K562 (cell line): ENCODE measurements around the gene FOSL2. TPM values are rescaled to one million over a fixed set of nuclear protein-coding genes. Genes with fewer than 3 reads are reported as not detected.

Experiments
- BCOR ChIP-seq: fragments of 450-650 bp; IDR thresholded peaks from 2 replicates; pipeline ENCODE4 v1.6.1; 2016
- BRCA1 ChIP-seq, 2 experiments: fragments of 450-650 bp in 1 of 2; sonication (generic) in 1 of 2; formaldehyde crosslinking in 1 of 2; IDR thresholded peaks; 2 replicates each; pipeline versions ENCODE4 v1.5.0 to v1.6.1; 2017 to 2020; ENCODE audit warnings: mild to moderate bottlenecking in 1 of 2, missing genetic modification reagents in 1 of 2
- L3MBTL2 ChIP-seq: fragments of 450-650 bp; IDR thresholded peaks from 2 replicates; pipeline ENCODE4 v1.6.1; 2016; ENCODE audit warnings: mild to moderate bottlenecking, moderate library complexity
- LARP7 ChIP-seq: fragments of 450-650 bp; IDR thresholded peaks from 2 replicates; pipeline ENCODE4 v1.6.1; 2016
- MAFG ChIP-seq: fragments of 450-650 bp; conservative IDR thresholded peaks from 2 replicates; pipeline ENCODE4 v1.6.1; 2016; ENCODE audit warnings: missing genetic modification characterization, missing compliant biosample characterization
- NCOA1 ChIP-seq: fragments of 450-650 bp; IDR thresholded peaks from 2 replicates; pipeline ENCODE4 v1.6.1; 2016; ENCODE audit warnings: low read depth
- NELFE ChIP-seq: IDR thresholded peaks from 2 replicates; pipeline ENCODE4 v1.6.1; 2011; ENCODE audit warnings: mild to moderate bottlenecking; ENCODE audit not compliant: insufficient read depth, insufficient read length
- RBBP5 ChIP-seq: fragments of 200-600 bp; sonication (generic); IDR thresholded peaks from 2 replicates; pipeline ENCODE4 v1.6.1; 2012; ENCODE audit warnings: borderline replicate concordance, mild to moderate bottlenecking, low read length, control low read depth, inconsistent platforms; ENCODE audit not compliant: insufficient read depth, poor library complexity, severe bottlenecking
- RCOR1 ChIP-seq, 2 experiments: IDR thresholded peaks; 2 replicates each; pipeline ENCODE4 v1.6.1; 2012; ENCODE audit warnings: low read depth in 2 of 2, low read length in 2 of 2, borderline replicate concordance in 1 of 2, improper control_type of control experiment in 1 of 2
- ZNF263 ChIP-seq: sonication (generic); formaldehyde crosslinking; IDR thresholded peaks from 2 replicates; pipeline ENCODE4 v1.8.0; 2022; ENCODE audit warnings: mild to moderate bottlenecking, missing genetic modification reagents, borderline replicate concordance
- ZNF431 ChIP-seq: sonication (generic); formaldehyde crosslinking; IDR thresholded peaks from 2 replicates; pipeline ENCODE4 v1.8.0; 2022; ENCODE audit warnings: mild to moderate bottlenecking, missing genetic modification reagents
- polyA plus RNA-seq, 8 experiments: library from polyadenylated mRNA; depleted of rRNA in 4 of 8; stranded (reverse) in 5 of 8; unstranded in 3 of 8; fragments of >200 nt; fragmentation: Nextera tagmentation in 2 of 8; fragmentation: Illumina TruSeq in 1 of 8; extraction: Ambion mirVana in 2 of 8; extraction: Trizol in 1 of 8; gene quantifications; 2 replicates each; pipeline versions ENCODE4 v1.2.1 to v1.2.3, GENCODE V29; 2011 to 2014; ENCODE audit warnings: inconsistent platforms in 1 of 8, missing spikeins in 1 of 8
- total RNA-seq, 7 experiments: library from RNA; depleted of rRNA in 6 of 7; stranded (reverse); fragments of >200 nt in 6 of 7; fragmentation: Illumina TruSeq in 2 of 7; extraction: Trizol in 2 of 7; gene quantifications; 2 replicates each; pipeline versions ENCODE4 v1.2.1 to v1.2.3, GENCODE V29; 2011 to 2021; ENCODE audit warnings: low replicate concordance in 1 of 7
- TF ChIP-seq, protein P1 (sequence below): fragments of 150-350 bp; IDR thresholded peaks from 2 replicates; pipeline ENCODE4 v1.6.1; 2014; ENCODE audit warnings: low read depth, mild to moderate bottlenecking, low read length, borderline replicate concordance
- TF ChIP-seq, protein P2 (sequence below): fragments of 450-650 bp; IDR thresholded peaks from 2 replicates; pipeline ENCODE4 v1.6.1; 2016; ENCODE audit warnings: borderline replicate concordance
- TF ChIP-seq, protein P3 (sequence below), 2 experiments: fragments of 200-800 bp in 1 of 2; sonication (Bioruptor generic) in 1 of 2; sonication (generic) in 1 of 2; formaldehyde crosslinking in 1 of 2; IDR thresholded peaks in 1 of 2; conservative IDR thresholded peaks in 1 of 2; 2 replicates each; pipeline versions ENCODE4 v1.5.0 to v1.6.1; 2016 to 2020; ENCODE audit warnings: missing compliant biosample characterization in 1 of 2, missing genetic modification characterization in 1 of 2, missing genetic modification reagents in 1 of 2
- TF ChIP-seq, protein P4 (sequence below): sonication (generic); formaldehyde crosslinking; IDR thresholded peaks from 2 replicates; pipeline ENCODE4 v1.9.0; 2022; ENCODE audit warnings: mild to moderate bottlenecking, missing genetic modification reagents
- TF ChIP-seq, protein P5 (sequence below): sonication (generic); formaldehyde crosslinking; IDR thresholded peaks from 2 replicates; pipeline ENCODE4 v1.8.1; 2022; ENCODE audit warnings: missing genetic modification reagents

FOSL2 gene
- total and polyA plus RNA-seq, 9 of the 15 experiments (the other 6 are each of a cell fraction or from before 2014, with no cell fraction given): 0.04 to 2.9 (median 0.80) TPM

DNA sequence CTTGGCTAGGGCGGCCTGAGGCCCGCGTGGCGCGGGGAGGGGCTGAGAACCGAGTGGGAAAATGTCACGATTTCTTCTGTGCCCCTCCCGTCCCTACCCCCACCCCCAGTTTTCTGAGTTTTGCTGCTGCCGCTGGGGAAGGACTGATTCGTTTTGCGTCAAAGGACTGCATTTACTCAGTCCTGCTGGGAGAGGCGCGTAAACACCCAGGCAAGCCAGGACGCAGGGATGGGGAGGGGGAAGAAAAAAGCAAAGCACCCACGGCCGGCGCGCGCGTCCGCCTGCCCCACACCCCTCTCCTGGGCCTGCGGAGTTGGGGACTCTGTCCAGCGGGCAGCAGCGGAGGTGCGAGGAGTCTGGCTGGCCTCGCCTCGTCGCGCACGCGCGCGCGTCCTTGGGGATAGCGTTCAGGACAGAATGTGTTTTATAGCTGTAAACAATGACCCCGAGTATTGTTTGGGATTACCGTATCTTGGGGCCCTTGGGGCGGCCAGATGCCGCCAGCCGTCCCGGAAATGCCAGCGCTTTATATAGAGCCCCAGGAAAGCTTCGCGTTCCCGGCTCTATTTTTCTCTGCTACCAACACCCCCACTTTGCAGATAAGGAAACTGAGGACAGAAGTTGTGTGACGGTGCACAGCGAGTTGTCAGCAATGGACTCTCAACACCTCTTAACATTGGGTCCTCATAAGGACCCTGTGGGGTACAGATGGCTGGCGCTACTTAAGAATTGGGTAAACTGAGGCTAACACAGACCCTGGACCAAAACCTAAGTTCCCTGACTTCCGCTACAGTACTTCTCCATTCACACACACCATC lies 1.7 kb upstream of the FOSL2 start (continued):
- TF ChIP-seq, protein P1, sequence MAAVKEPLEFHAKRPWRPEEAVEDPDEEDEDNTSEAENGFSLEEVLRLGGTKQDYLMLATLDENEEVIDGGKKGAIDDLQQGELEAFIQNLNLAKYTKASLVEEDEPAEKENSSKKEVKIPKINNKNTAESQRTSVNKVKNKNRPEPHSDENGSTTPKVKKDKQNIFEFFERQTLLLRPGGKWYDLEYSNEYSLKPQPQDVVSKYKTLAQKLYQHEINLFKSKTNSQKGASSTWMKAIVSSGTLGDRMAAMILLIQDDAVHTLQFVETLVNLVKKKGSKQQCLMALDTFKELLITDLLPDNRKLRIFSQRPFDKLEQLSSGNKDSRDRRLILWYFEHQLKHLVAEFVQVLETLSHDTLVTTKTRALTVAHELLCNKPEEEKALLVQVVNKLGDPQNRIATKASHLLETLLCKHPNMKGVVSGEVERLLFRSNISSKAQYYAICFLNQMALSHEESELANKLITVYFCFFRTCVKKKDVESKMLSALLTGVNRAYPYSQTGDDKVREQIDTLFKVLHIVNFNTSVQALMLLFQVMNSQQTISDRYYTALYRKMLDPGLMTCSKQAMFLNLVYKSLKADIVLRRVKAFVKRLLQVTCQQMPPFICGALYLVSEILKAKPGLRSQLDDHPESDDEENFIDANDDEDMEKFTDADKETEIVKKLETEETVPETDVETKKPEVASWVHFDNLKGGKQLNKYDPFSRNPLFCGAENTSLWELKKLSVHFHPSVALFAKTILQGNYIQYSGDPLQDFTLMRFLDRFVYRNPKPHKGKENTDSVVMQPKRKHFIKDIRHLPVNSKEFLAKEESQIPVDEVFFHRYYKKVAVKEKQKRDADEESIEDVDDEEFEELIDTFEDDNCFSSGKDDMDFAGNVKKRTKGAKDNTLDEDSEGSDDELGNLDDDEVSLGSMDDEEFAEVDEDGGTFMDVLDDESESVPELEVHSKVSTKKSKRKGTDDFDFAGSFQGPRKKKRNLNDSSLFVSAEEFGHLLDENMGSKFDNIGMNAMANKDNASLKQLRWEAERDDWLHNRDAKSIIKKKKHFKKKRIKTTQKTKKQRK: no peak
- TF ChIP-seq BCOR (peak; percentile 71; the same call in 1 of the 2 replicates), L3MBTL2 (peak; percentile 90), MAFG (tag) (no peak), BRCA1 (IDR thresholded peaks at IDR 0.05) (no peak), BRCA1 (CRISPR knock-in tag; IDR thresholded peaks at IDR 0.05) (no peak), NELFE (no peak), ZNF431 (CRISPR knock-in tag) (peak; percentile 61; the same call in 1 of the 2 replicates), ZNF263 (0 out of 2 replicates have a peak, but pooled peaks have one; percentile 28), LARP7 (no peak), NCOA1 (no peak), RBBP5 (no peak), RCOR1 (IDR thresholded peaks at IDR 0.05; ENCODE audit: borderline replicate concordance in 1 of 2, low read depth in 2 of 2, low read length in 2 of 2) (peak in 1 of 2 experiments; percentile 7; a peak in 1 of 4 replicates)
- TF ChIP-seq, protein P2, sequence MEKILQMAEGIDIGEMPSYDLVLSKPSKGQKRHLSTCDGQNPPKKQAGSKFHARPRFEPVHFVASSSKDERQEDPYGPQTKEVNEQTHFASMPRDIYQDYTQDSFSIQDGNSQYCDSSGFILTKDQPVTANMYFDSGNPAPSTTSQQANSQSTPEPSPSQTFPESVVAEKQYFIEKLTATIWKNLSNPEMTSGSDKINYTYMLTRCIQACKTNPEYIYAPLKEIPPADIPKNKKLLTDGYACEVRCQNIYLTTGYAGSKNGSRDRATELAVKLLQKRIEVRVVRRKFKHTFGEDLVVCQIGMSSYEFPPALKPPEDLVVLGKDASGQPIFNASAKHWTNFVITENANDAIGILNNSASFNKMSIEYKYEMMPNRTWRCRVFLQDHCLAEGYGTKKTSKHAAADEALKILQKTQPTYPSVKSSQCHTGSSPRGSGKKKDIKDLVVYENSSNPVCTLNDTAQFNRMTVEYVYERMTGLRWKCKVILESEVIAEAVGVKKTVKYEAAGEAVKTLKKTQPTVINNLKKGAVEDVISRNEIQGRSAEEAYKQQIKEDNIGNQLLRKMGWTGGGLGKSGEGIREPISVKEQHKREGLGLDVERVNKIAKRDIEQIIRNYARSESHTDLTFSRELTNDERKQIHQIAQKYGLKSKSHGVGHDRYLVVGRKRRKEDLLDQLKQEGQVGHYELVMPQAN: no peak
- TF ChIP-seq, protein P3, sequence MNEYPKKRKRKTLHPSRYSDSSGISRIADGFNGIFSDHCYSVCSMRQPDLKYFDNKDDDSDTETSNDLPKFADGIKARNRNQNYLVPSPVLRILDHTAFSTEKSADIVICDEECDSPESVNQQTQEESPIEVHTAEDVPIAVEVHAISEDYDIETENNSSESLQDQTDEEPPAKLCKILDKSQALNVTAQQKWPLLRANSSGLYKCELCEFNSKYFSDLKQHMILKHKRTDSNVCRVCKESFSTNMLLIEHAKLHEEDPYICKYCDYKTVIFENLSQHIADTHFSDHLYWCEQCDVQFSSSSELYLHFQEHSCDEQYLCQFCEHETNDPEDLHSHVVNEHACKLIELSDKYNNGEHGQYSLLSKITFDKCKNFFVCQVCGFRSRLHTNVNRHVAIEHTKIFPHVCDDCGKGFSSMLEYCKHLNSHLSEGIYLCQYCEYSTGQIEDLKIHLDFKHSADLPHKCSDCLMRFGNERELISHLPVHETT (CRISPR knock-in tag; conservative IDR thresholded peaks at IDR 0.05 in 1 of 2, IDR thresholded peaks at IDR 0.05 in 1 of 2): peak in 1 of 2 experiments; percentile 47; a peak in 1 of 4 replicates
- TF ChIP-seq, protein P4, sequence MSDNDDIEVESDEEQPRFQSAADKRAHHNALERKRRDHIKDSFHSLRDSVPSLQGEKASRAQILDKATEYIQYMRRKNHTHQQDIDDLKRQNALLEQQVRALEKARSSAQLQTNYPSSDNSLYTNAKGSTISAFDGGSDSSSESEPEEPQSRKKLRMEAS: 0 out of 2 replicates have a peak, but pooled peaks have one; percentile 11
- TF ChIP-seq, protein P5, sequence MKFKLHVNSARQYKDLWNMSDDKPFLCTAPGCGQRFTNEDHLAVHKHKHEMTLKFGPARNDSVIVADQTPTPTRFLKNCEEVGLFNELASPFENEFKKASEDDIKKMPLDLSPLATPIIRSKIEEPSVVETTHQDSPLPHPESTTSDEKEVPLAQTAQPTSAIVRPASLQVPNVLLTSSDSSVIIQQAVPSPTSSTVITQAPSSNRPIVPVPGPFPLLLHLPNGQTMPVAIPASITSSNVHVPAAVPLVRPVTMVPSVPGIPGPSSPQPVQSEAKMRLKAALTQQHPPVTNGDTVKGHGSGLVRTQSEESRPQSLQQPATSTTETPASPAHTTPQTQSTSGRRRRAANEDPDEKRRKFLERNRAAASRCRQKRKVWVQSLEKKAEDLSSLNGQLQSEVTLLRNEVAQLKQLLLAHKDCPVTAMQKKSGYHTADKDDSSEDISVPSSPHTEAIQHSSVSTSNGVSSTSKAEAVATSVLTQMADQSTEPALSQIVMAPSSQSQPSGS (CRISPR knock-in tag): no peak
